Stimulated activated CD4-positive, alpha-beta T cell treated with anti-CD3 and anti-CD28 coated beads, TNF-alpha, amount 100 ng/mL, for 24 hours (primary cell): Measurements from ENCODE around the gene PATJ.
"Not testable (repeated sequence)": the region's sequence is repeated elsewhere in the genome, so short reads cannot be mapped to it uniquely, and the experiment has no call there.

Experiments used
- DNase-seq, 3 experiments: peaks; one replicate each; pipeline ENCODE4 v3.0.0-alpha.2; 2020; ENCODE audit warnings: low read depth in 3 of 3

PATJ gene

DNA sequence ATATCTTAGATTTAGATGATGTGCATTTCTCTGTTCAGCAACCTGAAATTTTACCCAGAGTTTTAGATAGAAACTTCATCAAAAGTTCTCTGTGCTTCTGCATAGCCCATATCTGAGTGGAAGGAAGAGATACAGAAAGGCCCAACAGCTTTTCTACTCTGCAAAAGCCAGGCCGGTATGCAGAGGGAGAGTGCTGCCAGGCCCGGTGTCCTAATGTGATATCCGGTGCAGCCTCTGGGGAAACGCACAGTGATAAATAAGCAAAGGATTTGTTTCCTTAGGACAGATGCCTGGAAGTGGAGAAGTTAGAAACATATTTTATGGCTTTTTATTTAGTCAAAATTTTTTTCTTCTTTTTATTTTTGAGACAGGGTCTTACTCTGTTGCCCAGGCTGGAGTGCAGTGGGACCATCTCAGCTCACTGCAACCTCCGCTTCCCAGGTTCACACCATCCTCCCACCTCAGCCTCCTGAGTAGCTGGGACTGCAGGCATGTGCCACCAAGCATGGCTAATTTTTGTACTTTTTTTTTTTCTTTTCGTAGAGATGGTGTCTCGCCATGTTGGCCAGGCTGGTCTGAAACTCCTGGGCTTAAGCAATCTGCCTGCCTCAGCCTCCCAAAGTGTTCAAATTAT, 145.8 kb downstream of the PATJ start:
- no peak for DNase-seq

DNA sequence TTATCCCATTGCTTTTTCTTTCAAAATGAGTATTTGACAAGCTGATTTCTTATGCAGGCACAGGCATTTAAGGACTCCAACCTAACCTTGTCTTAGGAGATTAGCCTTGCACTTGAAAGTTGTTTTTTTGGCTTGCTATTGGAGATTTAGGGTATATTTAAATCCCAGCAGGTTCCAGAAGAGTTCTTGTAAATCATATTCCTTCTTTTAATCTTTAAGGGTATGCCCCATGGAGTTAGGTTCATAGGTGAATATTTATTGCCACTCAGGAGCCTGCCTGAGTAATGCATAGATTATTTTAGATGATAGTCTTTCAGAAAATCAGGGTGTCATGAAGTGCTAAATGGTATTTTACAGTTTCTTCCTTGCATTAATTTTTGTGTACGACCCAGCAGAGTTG, 146.5 kb downstream of the PATJ start:
- DNase-seq = no peak

DNA sequence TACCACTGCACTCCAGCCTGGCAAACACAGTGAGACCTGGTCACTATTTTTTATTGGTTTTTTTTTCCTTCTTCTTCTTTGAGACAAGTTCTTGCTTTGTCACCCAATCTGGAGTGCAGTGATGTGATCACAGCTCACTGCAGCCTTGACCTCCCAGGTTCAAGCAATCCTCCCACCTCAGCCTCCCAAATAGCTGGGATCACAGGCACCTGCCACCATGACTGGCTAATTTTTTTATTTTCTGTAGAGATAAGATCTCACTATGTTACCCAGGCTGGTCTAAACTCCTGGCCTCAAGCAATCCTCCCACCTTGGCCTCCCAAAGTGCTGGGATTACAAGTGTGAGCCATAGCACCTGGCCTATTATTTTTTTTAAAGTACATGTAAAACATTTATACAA, 148.2 kb downstream of the PATJ start:
- not testable (repeated sequence) for DNase-seq

DNA sequence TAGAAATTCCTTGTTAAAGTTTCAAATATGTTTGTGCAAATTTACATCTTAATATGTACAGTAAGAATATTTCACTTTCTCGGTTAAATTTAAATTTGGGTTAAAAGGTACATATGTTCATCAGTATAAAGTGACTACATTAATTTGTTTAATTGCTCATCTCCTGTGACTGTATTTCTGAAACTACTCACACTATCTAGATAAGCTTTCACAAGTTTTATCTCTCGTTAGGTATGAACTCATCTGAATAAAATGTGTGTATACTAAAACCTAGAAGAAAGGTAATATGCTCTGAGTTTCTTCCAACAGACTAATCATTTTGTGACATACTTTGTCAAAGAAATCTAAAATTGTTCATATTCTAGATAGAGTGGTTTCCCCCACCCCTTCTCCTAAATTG, 150.7 kb downstream of the PATJ start:
- no peak for DNase-seq

DNA sequence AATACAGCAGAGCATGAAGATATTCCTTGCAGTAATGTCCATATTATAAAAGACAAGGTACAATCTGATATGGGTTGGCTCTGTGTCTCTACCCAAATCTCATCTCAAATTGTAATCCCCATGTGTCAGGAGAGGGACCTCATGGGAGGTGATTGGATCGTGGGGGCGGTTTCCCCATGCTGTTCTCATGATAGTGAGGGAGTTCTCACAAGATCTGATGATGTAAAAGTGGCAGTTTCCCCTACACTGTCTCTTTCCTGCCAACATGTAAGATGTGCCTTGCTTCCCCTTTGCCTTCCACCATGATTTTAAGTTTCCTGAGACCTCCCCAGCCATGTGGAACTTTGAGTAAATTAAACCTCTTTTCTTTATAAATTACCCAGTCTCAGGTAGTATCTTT, 152.0 kb downstream of the PATJ start:
- not testable (repeated sequence) for DNase-seq

DNA sequence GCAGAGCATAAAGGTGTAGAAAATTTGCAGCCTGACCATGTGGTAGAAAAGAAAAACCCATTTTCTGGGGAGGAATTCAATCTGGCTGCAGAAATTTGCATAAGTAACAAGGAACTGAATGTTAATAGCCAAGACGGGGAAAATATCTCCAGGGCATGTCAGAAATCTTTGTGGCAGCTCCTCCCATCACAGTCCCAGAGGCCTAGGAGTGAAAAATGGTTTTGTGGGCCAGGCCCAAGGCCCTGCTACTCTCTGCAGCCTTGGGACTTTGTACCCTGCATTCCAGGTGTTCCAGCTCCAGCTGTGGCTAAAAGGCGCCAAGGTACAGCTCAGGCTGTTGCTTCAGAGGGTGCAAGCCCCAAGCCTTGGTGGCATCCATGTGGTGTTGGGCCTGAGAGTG, 152.9 kb downstream of the PATJ start:
- no peak for DNase-seq

DNA sequence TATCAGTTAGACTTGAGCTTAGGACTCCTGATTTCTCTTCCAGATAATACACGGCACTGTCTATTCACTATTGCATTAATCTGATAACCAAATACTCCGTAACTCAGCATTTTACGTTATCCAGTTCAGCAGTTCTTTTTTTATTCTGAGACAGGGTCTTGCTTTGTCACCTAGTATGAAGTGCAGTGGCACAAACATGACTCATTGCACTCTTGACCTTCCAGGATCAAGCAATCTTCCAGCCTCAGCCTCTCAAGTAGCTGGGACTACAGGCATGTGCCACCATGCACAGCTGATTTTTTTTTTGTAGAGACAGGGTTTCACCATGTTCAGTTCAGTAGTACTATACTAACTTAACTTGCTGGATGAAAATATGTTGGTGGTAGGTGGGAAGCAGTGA, 156.4 kb downstream of the PATJ start:
- DNase-seq = no peak

DNA sequence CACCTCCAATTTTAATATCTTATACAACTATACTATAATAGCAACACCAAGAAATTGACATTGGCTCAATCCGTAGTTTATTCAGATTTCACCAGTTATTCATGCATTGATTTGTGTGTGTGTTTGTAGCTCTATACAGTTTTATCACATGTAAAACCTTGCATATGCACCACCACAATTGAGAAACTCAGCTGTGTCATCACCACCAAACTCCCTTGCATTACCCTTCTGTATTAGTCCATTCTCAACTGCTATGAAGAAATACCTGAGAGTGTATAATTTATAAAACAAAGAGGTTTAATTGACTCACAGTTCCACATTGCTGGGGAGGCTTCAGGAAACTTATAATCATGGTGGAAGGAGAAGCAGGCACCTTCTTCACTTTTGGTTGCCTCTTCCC, 162.1 kb downstream of the PATJ start:
- no peak for DNase-seq

DNA sequence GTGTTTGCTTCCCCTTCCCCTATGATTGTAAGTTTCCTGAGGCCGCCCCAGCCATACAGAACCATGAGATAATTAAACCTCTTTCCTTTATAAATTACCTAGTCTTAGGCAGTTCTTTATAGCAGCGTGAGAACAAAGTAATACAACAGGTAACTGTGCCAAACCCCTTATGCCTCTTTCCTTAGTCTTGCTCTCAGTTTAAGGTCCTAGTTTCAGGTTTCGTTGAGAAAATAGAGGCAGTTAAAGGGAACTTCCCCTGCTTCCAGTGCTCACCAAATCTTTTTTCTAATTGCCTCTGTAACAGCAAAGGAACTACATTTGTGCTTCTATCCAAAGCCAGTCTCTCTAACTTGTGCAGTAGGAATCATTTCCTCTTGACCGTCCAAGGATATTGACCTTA, 164.8 kb downstream of the PATJ start:
- no peak for DNase-seq

DNA sequence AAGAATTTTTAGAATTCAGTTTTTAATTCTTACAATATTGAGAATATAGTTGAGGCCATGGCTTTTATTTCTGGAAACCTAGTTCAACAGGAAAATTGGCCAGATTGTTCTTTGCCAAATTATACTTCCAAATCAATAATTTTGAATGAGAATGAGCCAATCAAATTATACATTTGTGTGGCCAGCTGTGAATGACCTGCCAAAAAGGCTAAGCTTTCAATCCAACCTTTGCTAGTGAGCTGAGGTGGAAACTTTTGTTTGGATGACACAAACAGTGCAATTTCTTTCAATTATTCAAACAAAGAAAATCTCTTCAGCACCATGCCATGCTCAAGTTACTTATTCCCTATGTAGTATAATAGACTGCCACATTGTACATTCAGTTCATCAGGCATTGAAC, 167.8 kb downstream of the PATJ start:
- no peak for DNase-seq

DNA sequence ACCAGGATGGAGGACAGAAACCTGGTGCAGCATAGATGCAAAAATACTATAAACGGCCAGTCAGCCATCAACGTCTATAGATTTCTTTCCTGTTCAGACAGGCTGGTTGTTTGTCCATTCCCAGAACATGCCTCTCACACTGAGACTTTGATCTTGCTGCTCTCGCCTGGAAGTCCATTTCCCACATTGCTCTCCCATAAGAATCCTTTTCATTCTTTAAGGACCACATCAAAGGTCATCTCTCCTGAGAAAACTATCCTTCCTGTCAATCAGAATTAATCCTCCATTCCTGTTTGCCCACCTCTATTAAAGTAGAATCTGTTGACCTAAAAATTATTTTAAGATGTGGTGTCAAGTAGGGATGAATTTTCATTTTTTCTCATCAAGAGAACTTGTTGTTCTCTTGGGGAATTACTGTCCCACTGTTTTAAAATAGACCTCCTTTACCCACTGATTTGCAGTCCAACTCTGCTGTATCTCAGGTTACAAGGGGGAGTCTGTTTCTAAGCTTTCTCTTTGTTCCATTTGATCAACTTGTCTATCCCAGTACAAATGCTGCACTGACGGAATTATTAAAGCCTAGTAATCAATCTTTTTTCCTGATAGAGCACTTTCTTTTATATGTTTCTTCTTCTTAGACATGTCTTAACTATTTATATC, 172.7 kb downstream of the PATJ start:
- DNase-seq = no peak

DNA sequence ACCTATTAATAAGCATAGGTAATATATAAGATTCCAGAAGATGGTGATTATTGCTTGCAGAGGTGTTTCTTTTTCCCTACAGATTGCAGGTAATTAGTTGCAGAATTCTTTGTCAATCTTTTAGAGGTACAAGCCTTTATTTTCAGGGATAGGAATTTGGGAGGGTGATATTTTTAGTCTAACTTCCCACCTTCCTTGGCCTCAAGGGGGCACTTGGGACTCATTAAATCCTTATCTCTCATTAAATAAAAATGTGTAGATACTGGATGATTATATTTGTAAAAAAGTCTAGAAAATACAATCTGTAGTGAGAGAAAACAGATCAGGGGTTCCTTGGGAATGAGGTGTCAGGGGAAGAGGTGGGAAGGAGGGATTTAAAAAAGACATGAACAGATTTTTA, 179.2 kb downstream of the PATJ start:
- no peak for DNase-seq

DNA sequence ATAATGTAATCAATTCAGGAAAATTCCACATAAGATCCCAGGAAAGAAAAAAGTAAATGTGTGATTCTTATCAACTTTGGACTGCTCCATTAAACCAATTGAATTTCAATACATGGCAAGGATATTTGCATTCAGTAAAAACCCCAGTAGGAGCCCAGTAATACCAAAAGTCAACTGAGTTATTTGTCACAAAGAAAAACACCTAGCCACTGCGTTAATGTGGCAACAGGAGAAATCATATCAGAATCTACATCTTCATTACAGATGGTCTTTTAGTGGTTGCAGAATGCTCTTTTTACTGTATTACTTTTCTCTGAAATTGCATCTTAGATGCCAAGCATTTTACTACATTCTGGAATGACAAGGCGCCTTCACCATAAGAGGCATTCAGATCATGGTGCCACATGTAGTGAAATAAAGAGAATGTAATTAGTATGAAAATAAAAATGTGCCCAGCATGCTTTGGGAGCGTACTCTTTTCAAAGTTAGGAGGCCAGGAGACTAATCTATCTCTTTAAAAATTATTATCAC, 180.7 kb downstream of the PATJ start:
- DNase-seq = no peak

DNA sequence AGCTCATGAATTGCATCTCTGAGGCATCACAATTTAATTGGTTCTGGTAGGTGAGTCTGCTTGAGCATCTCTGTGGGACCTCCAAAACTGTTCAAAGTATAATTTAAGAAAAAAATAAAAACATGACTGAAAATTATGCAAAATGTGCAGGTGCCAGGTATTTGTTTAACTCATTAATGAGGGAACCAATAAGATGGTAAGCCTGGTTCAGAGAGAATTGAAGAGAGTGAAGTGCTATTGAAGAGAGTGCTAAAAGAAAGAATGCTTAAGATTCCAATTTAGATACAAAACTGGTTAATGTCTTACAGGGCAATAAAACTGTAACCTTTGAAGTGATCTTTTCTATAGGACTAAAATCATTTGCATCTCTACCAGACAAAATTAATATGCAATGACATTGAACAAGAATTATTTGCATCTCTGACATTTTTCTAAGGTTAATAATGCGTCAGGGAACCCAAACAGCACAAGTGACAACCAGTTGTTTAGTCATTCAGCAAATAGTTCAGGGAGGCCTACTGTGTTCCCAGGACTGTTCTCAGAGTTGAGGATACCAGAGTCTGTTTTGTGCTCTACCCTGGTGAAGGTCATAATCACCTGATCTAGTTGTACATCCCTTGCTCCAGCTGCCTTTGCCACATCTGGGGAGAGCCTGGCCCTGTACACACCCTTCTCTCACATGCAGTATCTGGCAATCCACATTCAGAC, 183.5 kb downstream of the PATJ start:
- DNase-seq = no peak

DNA sequence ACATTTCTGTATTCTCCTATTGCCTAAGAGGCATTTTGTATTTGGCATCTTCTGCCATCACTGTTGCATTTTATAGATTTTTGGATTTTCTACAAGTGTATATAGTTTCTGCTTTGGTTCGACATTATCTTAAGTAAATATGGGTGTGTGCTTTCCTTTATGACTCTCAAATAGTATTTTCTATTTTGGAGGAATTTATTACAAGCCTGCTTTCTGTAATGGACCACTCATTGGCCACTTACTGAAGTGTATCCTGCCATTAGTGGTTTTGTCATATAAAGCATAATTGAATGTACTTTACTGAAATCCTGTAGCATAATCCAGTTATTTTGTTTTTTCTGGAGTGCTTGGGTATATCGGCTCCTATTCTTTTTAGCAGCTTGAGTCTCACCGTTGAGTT, 184.3 kb downstream of the PATJ start:
- no peak for DNase-seq

DNA sequence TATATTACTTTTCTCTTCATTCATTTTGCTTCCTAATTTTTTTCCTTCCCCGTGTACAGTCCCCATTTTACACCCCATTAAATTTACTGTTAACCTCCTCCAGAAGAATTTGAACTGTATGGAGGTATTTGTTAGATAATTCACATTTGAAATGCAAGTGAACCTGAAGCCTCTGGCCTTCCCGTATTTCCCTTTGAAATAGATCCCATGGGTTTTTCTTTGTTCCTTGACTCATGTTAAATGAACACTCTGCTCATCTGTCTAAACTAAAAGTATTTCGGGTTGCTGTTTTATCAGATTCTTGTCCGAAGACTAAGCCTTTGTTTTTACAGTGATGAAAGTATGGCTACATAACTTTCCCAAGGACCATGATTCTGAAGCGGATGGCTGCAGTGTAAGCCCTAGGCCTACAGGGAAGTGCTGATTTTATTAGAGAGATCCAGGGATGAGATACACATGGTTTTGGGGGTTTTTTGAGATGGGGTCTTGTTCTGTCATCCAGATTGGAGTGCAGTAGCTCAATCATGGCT, 187.9 kb downstream of the PATJ start:
- DNase-seq = no peak

DNA sequence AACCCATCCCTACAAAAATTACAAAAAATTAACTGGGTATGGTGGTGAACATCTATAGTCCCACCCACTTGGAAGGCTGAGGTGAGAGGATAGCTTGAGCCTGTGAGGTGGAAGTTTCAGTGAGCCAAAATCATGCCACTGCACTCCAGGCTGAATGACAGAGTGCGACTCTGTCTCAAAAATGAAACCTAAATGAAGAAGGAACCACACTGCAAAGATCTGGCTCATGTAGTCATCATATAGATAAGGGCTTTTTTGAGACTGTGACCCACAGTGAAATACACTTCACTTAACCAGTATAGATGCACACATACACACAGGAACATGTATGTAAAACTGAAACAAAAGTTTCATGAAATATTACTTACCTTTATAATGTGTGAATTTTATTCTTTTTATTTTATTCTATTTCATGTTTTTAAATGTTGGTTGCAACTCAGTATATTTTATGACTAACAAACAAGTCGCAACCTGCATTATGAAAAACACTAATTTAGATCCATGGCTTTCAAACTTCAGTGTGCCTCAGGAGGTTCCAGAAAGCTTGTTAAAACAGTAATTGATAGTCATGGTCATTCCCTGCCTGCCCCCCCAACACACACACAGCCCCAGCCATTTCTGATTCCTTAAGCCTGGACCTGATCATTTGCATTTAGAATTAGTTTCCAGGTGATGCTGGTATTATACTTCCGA, 189.5 kb downstream of the PATJ start:
- no peak for DNase-seq

DNA sequence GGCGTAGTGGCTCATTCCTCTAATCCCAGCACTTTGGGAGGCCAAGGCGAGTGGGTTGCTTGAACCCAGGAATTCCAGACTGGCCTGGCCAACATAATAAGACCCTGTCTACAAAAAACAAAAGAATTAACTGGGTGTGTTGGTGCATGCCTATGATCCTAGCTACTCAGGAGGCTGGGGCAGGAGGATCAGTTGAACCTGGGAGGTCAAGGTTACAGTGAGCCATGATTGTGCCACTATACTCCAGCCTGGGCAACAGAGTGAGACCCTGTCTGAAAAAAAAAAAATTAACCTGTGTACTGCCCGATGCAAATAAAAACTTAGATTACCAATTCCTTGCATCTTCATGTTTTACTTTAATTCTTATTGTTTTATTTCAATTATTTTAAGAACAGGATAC, 193.2 kb downstream of the PATJ start:
- DNase-seq = no peak

DNA sequence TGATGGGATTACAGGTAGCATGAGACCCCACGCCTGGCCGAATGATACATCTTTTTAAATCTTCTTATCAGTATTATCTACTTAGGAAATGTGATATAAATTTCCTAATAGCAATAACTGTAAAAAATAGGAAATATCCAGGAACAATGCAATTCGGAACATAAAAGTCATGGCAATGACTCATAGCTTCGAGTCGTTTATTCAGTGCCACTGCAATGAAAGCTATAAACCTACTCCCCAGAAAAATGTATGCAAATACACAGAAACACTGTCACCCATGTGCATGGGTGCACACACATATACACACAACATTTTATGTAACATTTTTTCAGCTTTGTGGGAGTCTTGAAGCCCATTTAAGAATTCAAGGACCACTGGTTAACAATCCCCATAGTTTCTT, 194.6 kb downstream of the PATJ start:
- DNase-seq = no peak

DNA sequence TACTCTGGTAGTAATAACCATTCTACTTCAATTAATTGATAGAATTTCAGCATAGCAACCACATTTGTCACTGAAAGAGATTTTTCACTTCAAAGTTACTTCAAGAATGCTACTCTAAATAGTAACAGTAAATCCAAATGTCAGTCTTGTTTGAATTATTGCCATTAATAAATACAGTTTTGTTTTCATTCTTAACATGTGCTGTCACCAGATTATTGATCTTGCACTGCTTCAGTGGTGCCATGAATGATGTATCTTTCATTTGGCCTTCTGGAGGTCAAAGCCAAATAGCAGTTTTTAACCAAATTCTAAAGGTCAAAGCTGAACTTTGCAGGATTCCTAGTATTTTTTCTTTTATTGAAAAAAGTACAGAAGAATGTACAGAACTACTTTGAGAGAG, 199.5 kb downstream of the PATJ start:
- DNase-seq = no peak

DNA sequence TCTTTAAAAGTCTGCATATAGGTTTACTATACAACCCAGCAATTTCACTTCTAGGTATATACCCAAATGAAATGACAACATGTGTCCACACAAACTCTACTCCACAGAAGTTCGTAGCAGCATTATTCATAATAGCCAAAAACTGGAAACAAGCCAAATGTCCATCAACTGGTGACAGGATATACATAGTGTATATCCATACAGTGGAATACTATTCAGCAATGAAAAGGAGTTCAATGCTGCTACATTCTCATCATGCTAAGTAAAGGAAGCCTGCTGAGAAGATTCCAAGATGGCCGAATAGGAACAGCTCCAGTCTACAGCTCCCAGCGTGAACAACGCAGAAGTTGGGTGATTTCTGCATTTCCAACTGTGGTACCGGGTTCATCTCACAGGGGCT, 200.6 kb downstream of the PATJ start:
- DNase-seq = no peak

DNA sequence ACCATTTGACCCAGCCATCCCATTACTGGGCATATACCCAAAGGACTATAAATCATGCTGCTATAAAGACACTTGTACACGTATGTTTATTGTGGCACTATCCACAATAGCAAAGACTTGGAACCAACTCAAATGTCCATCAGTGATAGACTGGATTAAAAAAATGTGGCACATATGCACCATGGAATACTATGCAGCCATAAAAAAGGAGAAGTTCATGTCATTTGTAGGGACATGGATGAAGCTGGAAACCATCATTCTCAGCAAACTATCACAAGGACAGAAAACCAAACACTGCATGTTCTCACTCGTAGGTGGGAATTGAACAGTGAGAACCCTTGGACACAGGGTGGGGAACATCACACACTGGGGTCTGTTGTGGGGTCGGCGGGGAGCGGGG, 206.4 kb downstream of the PATJ start:
- not testable (repeated sequence) for DNase-seq
